HEK293 (cell line): ENCODE data around the gene PRSS33.

ENCODE experiments used
- EGR2 ChIP-seq: fragments of 450-650 bp; formaldehyde crosslinking; IDR thresholded peaks from 2 replicates; pipeline ENCODE4 v1.5.1; 2016; ENCODE audit warnings: low read depth, missing biosample characterization, missing genetic modification characterization
- GFI1B ChIP-seq: fragments of 450-650 bp; formaldehyde crosslinking; IDR thresholded peaks from 2 replicates; pipeline ENCODE4 v1.5.1; 2016; ENCODE audit warnings: missing biosample characterization, missing genetic modification characterization
- GLI2 ChIP-seq: fragments of 450-650 bp; formaldehyde crosslinking; IDR thresholded peaks from 2 replicates; pipeline ENCODE4; 2017; ENCODE audit warnings: missing biosample characterization, missing genetic modification characterization, low read depth, borderline replicate concordance
- GLIS2 ChIP-seq: fragments of 450-650 bp; formaldehyde crosslinking; IDR thresholded peaks from 2 replicates; pipeline ENCODE4 v1.5.1; 2016; ENCODE audit warnings: missing biosample characterization, missing genetic modification characterization
- KLF16 ChIP-seq: fragments of 450-650 bp; formaldehyde crosslinking; IDR thresholded peaks from 2 replicates; pipeline ENCODE4 v1.5.1; 2017; ENCODE audit warnings: missing biosample characterization, missing genetic modification characterization
- KLF9 ChIP-seq: fragments of 450-650 bp; formaldehyde crosslinking; IDR thresholded peaks from 2 replicates; pipeline ENCODE4 v1.5.1; 2016; ENCODE audit warnings: missing biosample characterization, missing genetic modification characterization, low read depth
- MEIS1 ChIP-seq: sonication (generic); formaldehyde crosslinking; IDR thresholded peaks from 2 replicates; pipeline ENCODE4 v1.8.1; 2022; ENCODE audit warnings: missing genetic modification reagents, mild to moderate bottlenecking, borderline replicate concordance
- YY1 ChIP-seq: fragments of 450-650 bp; formaldehyde crosslinking; IDR thresholded peaks from 2 replicates; pipeline ENCODE4 v1.5.1; 2018; ENCODE audit warnings: missing biosample characterization, missing genetic modification characterization
- ZBTB48 ChIP-seq: fragments of 450-650 bp; formaldehyde crosslinking; IDR thresholded peaks from 2 replicates; pipeline ENCODE4 v1.5.1; 2016; ENCODE audit warnings: missing biosample characterization, missing genetic modification characterization
- ZFHX2 ChIP-seq: fragments of 450-650 bp; formaldehyde crosslinking; conservative IDR thresholded peaks from 2 replicates; pipeline ENCODE4 v1.5.1; 2016; ENCODE audit warnings: missing biosample characterization, missing genetic modification characterization
- ZFP69B ChIP-seq: fragments of 450-650 bp; formaldehyde crosslinking; IDR thresholded peaks from 2 replicates; pipeline ENCODE4 v1.5.1; 2016; ENCODE audit warnings: missing biosample characterization, missing genetic modification characterization
- ZIC2 ChIP-seq: fragments of 450-650 bp; formaldehyde crosslinking; IDR thresholded peaks from 2 replicates; pipeline ENCODE4 v1.5.1; 2016; ENCODE audit warnings: missing biosample characterization, missing genetic modification characterization
- ZNF132 ChIP-seq: fragments of 450-650 bp; formaldehyde crosslinking; IDR thresholded peaks from 2 replicates; pipeline ENCODE4 v1.5.1; 2017; ENCODE audit warnings: missing biosample characterization, missing genetic modification characterization, borderline replicate concordance
- ZNF133 ChIP-seq: fragments of 450-650 bp; formaldehyde crosslinking; IDR thresholded peaks from 2 replicates; pipeline ENCODE4 v1.5.1; 2016; ENCODE audit warnings: missing biosample characterization, missing genetic modification characterization
- ZNF138 ChIP-seq: fragments of 450-650 bp; formaldehyde crosslinking; IDR thresholded peaks from 2 replicates; pipeline ENCODE4 v1.5.1; 2016; ENCODE audit warnings: missing biosample characterization, missing genetic modification characterization, borderline replicate concordance
- ZNF140 ChIP-seq: fragments of 450-650 bp; formaldehyde crosslinking; IDR thresholded peaks from 2 replicates; pipeline ENCODE4 v1.5.1; 2016; ENCODE audit warnings: missing biosample characterization, missing genetic modification characterization
- ZNF169 ChIP-seq: fragments of 450-650 bp; formaldehyde crosslinking; IDR thresholded peaks from 2 replicates; pipeline ENCODE4 v1.5.1; 2016; ENCODE audit warnings: missing biosample characterization, missing genetic modification characterization
- ZNF24 ChIP-seq: fragments of 450-650 bp; formaldehyde crosslinking; IDR thresholded peaks from 2 replicates; pipeline ENCODE4 v1.5.1; 2016; ENCODE audit warnings: missing biosample characterization, missing genetic modification characterization
- ZNF266 ChIP-seq: fragments of 450-650 bp; formaldehyde crosslinking; IDR thresholded peaks from 2 replicates; pipeline ENCODE4 v1.5.1; 2016; ENCODE audit warnings: missing biosample characterization, missing genetic modification characterization, low read depth
- ZNF335 ChIP-seq: fragments of 450-650 bp; formaldehyde crosslinking; conservative IDR thresholded peaks from 2 replicates; pipeline ENCODE4 v1.5.1; 2016; ENCODE audit warnings: missing biosample characterization, missing genetic modification characterization
- ZNF433 ChIP-seq: fragments of 450-650 bp; formaldehyde crosslinking; IDR thresholded peaks from 2 replicates; pipeline ENCODE4 v1.5.1; 2016; ENCODE audit warnings: missing biosample characterization, missing genetic modification characterization, low read depth
- ZNF544 ChIP-seq: fragments of 450-650 bp; formaldehyde crosslinking; IDR thresholded peaks from 2 replicates; pipeline ENCODE4 v1.5.0; 2017; ENCODE audit warnings: missing biosample characterization, missing genetic modification characterization
- ZNF624 ChIP-seq: fragments of 450-650 bp; formaldehyde crosslinking; IDR thresholded peaks from 2 replicates; pipeline ENCODE4 v1.5.1; 2017; ENCODE audit warnings: missing biosample characterization, missing genetic modification characterization
- ZNF639 ChIP-seq: fragments of 450-650 bp; formaldehyde crosslinking; IDR thresholded peaks from 2 replicates; pipeline ENCODE4 v1.5.1; 2016; ENCODE audit warnings: missing biosample characterization, missing genetic modification characterization
- ZNF654 ChIP-seq: fragments of 450-650 bp; formaldehyde crosslinking; IDR thresholded peaks from 2 replicates; pipeline ENCODE4 v1.5.1; 2016; ENCODE audit warnings: low read depth, missing biosample characterization, missing genetic modification characterization
- ZNF658 ChIP-seq: fragments of 450-650 bp; formaldehyde crosslinking; IDR thresholded peaks from 2 replicates; pipeline ENCODE4; 2016; ENCODE audit warnings: missing biosample characterization, missing genetic modification characterization
- ZNF830 ChIP-seq: fragments of 450-650 bp; IDR thresholded peaks from 2 replicates; pipeline ENCODE4 v1.5.0; 2018; ENCODE audit warnings: missing biosample characterization, missing genetic modification characterization, low read depth, mild to moderate bottlenecking, moderate library complexity
- ZSCAN18 ChIP-seq: fragments of 450-650 bp; formaldehyde crosslinking; IDR thresholded peaks from 2 replicates; pipeline ENCODE4 v1.5.1; 2016; ENCODE audit warnings: missing biosample characterization, missing genetic modification characterization
- ZSCAN5A ChIP-seq: fragments of 450-650 bp; formaldehyde crosslinking; IDR thresholded peaks from 2 replicates; pipeline ENCODE4 v1.5.1; 2016; ENCODE audit warnings: missing biosample characterization, missing genetic modification characterization
- TF ChIP-seq, protein P1 (sequence below): fragments of 450-650 bp; formaldehyde crosslinking; IDR thresholded peaks from 2 replicates; pipeline ENCODE4 v1.5.1; 2016; ENCODE audit warnings: missing biosample characterization, missing genetic modification characterization
- TF ChIP-seq, protein P2 (sequence below): sonication (generic); formaldehyde crosslinking; IDR thresholded peaks from 2 replicates; pipeline ENCODE4 v1.8.1; 2022; ENCODE audit warnings: mild to moderate bottlenecking, moderate library complexity, missing genetic modification reagents
- TF ChIP-seq, protein P3 (sequence below): fragments of 450-650 bp; formaldehyde crosslinking; IDR thresholded peaks from 2 replicates; pipeline ENCODE4 v1.5.1; 2016; ENCODE audit warnings: missing biosample characterization, missing genetic modification characterization

The PRSS33 gene

GRCh38 chr16:2752035-2752849 is 35.1 kb downstream of the PRSS33 start, which contains the start of gene SRRM2 (continued):
- TF ChIP-seq, protein P1, sequence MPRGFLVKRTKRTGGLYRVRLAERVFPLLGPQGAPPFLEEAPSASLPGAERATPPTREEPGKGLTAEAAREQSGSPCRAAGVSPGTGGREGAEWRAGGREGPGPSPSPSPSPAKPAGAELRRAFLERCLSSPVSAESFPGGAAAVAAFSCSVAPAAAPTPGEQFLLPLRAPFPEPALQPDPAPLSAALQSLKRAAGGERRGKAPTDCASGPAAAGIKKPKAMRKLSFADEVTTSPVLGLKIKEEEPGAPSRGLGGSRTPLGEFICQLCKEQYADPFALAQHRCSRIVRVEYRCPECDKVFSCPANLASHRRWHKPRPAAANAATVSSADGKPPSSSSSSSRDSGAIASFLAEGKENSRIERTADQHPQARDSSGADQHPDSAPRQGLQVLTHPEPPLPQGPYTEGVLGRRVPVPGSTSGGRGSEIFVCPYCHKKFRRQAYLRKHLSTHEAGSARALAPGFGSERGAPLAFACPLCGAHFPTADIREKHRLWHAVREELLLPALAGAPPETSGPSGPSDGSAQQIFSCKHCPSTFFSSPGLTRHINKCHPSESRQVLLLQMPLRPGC (tag by site-specific recombination), result no peak; the same call in 1 of the 2 replicates
- TF ChIP-seq ZNF133 (tag by site-specific recombination) (no peak), ZIC2 (tag by site-specific recombination) (peak; percentile 82), ZNF624 (tag by site-specific recombination) (no peak), KLF9 (tag by site-specific recombination) (no peak), ZBTB48 (tag by site-specific recombination) (0 out of 2 replicates have a peak, but pooled peaks have one; percentile 28), YY1 (tag by site-specific recombination) (peak; percentile 98), EGR2 (no peak), ZNF169 (tag by site-specific recombination) (no peak), GLI2 (tag by site-specific recombination) (no peak), ZNF132 (tag by site-specific recombination) (no peak), ZNF658 (tag by site-specific recombination) (no peak), GLIS2 (tag by site-specific recombination) (0 out of 2 replicates have a peak, but pooled peaks have one; percentile 13), ZSCAN18 (tag by site-specific recombination) (no peak), ZNF266 (tag by site-specific recombination) (no peak), GFI1B (tag by site-specific recombination) (no peak), ZFP69B (tag by site-specific recombination) (no peak; the same call in none of the 2 replicates), ZNF544 (tag by site-specific recombination) (no peak), ZNF830 (no peak), ZNF138 (no peak), ZNF433 (no peak), KLF16 (tag by site-specific recombination) (peak; percentile 75), MEIS1 (no peak), ZNF639 (peak; percentile 72), ZNF24 (tag by site-specific recombination) (peak; percentile 90), ZFHX2 (tag by site-specific recombination) (peak; percentile 76), ZSCAN5A (tag by site-specific recombination) (no peak), ZNF140 (no peak), ZNF335 (peak; percentile 100), ZNF654 (no peak)
- TF ChIP-seq, protein P2, sequence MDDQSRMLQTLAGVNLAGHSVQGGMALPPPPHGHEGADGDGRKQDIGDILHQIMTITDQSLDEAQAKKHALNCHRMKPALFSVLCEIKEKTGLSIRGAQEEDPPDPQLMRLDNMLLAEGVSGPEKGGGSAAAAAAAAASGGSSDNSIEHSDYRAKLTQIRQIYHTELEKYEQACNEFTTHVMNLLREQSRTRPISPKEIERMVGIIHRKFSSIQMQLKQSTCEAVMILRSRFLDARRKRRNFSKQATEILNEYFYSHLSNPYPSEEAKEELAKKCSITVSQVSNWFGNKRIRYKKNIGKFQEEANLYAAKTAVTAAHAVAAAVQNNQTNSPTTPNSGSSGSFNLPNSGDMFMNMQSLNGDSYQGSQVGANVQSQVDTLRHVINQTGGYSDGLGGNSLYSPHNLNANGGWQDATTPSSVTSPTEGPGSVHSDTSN (CRISPR knock-in tag), result no peak; the same call in 1 of the 2 replicates
- TF ChIP-seq, protein P3, sequence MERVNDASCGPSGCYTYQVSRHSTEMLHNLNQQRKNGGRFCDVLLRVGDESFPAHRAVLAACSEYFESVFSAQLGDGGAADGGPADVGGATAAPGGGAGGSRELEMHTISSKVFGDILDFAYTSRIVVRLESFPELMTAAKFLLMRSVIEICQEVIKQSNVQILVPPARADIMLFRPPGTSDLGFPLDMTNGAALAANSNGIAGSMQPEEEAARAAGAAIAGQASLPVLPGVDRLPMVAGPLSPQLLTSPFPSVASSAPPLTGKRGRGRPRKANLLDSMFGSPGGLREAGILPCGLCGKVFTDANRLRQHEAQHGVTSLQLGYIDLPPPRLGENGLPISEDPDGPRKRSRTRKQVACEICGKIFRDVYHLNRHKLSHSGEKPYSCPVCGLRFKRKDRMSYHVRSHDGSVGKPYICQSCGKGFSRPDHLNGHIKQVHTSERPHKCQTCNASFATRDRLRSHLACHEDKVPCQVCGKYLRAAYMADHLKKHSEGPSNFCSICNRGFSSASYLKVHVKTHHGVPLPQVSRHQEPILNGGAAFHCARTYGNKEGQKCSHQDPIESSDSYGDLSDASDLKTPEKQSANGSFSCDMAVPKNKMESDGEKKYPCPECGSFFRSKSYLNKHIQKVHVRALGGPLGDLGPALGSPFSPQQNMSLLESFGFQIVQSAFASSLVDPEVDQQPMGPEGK (tag by site-specific recombination), result peak; percentile 89
